Tibial nerve (tissue), 4 donors: ENCODE data around the gene LRRC74A. TPM values are rescaled to one million over a fixed set of nuclear protein-coding genes. Genes with fewer than 3 reads are reported as not detected.

Experiments
- DNase-seq, 2 donors: peaks; one replicate each; pipeline ENCODE4 v3.0.0-alpha.2; 2019; ENCODE audit warnings: low spot score in 2 of 2
- H3K27ac ChIP-seq, 4 donors: fragments of 200-600 bp; sonication (generic) in 3 of 4; one replicate each; pipeline ENCODE4 v1.5.1; 2017 to 2019; ENCODE audit warnings: mild to moderate bottlenecking in 1 of 4
- H3K27me3 ChIP-seq, 2 donors: fragments of 200-600 bp; sonication (generic) in 1 of 2; one replicate each; pipeline versions ENCODE4 v1.5.1 to v1.6.0; 2017 to 2019
- H3K36me3 ChIP-seq, 3 donors: fragments of 200-600 bp; sonication (generic); one replicate each; pipeline ENCODE4 v1.5.1; 2018 to 2019
- H3K4me1 ChIP-seq, 4 donors: fragments of 200-600 bp; sonication (generic) in 3 of 4; one replicate each; pipeline ENCODE4 v1.5.1; 2017 to 2019
- H3K4me3 ChIP-seq, 4 donors: fragments of 200-600 bp; sonication (generic) in 3 of 4; one replicate each; pipeline ENCODE4 v1.5.1; 2017 to 2019; ENCODE audit warnings: mild to moderate bottlenecking in 1 of 4, moderate library complexity in 1 of 4
- H3K9me3 ChIP-seq, 4 donors: fragments of 200-600 bp; sonication (generic) in 3 of 4; one replicate each; pipeline ENCODE4 v1.5.1; 2017 to 2019
- CTCF ChIP-seq, 5 experiments: fragments of 200-600 bp in 3 of 5; fragments of 450-650 bp in 2 of 5; sonication (generic) in 3 of 5; IDR thresholded peaks; one replicate each; pipeline ENCODE4 v1.5.1; 2016 to 2019; ENCODE audit warnings: antibody characterized with exemption in 5 of 5, mild to moderate bottlenecking in 3 of 5, moderate library complexity in 2 of 5
- EP300 ChIP-seq, 2 donors: sonication (generic); formaldehyde crosslinking; IDR thresholded peaks; one replicate each; pipeline ENCODE4 v1.6.1; 2017; ENCODE audit warnings: antibody characterized with exemption in 2 of 2, mild to moderate bottlenecking in 1 of 2
- POLR2A ChIP-seq, 2 donors: fragments of 450-650 bp; IDR thresholded peaks; one replicate each; pipeline ENCODE4 v1.6.1; 2017; ENCODE audit warnings: antibody characterized with exemption in 2 of 2, mild to moderate bottlenecking in 2 of 2, moderate library complexity in 2 of 2
- WGBS, 2 donors: methylation state at CpG; one replicate each; pipeline ENCODE4 v1.1.5; 2018; 5-methylcytosine and 5-hydroxymethylcytosine counted together
- total RNA-seq, 4 donors: library from RNA; depleted of rRNA; stranded (reverse); fragments of >200 nt; gene quantifications; one replicate each; pipeline ENCODE4 v1.1.0, GENCODE V29; 2016

Gene LRRC74A
- total RNA-seq, 4 donors from 2014 or later = not detected

- 78 to 90% methylated on average over 1 of the region's 1 CpG for WGBS, 2 donors
- DNase-seq = no peak
These were observed 30.6 kb downstream of the LRRC74A start for GRCh38 chr14:76856769-76857168.

GRCh38 chr14:76861574-76862255 lies 35.5 kb downstream of the LRRC74A start:
- Histone ChIP-seq H3K4me3 (no peak overlapping the region), H3K9me3 (no peaks in the 10 kb centered on the region), H3K27me3 (no peaks in the 10 kb centered on the region), H3K36me3 (no peaks in the 10 kb centered on the region), H3K4me1 (peaks cover 0 to 35% (median 13%) of the 10 kb centered on the region in 4 donors), H3K27ac (no peak overlapping the region)
- WGBS, 2 donors = 67 to 73% methylated on average over 10 of the region's 10 CpGs
- no peak for DNase-seq
- TF ChIP-seq CTCF (IDR thresholded peaks at IDR 0.05) = no peak
- no peak for TF ChIP-seq EP300 (IDR thresholded peaks at IDR 0.05)
- TF ChIP-seq POLR2A (IDR thresholded peaks at IDR 0.05) = no peak

More at GRCh38 chr14:76856769-76857168, 30.6 kb downstream of the LRRC74A start:
- H3K9me3 ChIP-seq = no peaks in the 10 kb centered on the region
- no peak overlapping the region for H3K4me3 ChIP-seq
- H3K27me3 ChIP-seq = no peaks in the 10 kb centered on the region
- no peaks in the 10 kb centered on the region for H3K4me1 ChIP-seq
- no peak overlapping the region for H3K27ac ChIP-seq
- no peak for TF ChIP-seq EP300 (IDR thresholded peaks at IDR 0.05)
- no peak for TF ChIP-seq CTCF (IDR thresholded peaks at IDR 0.05)
- no peak for TF ChIP-seq POLR2A (IDR thresholded peaks at IDR 0.05)
- H3K36me3 ChIP-seq = no peaks in the 10 kb centered on the region

GRCh38 chr14:76862546-76863282 lies 36.5 kb downstream of the LRRC74A start:
- WGBS, 2 donors = 56 to 59% methylated on average over 10 of the region's 10 CpGs
- Histone ChIP-seq H3K4me1 (peaks cover 0 to 39% (median 14%) of the 10 kb centered on the region in 4 donors), H3K36me3 (no peaks in the 10 kb centered on the region), H3K9me3 (no peaks in the 10 kb centered on the region), H3K27me3 (no peaks in the 10 kb centered on the region), H3K27ac (peak overlapping the region in 1 of 4 donors; percentile 60), H3K4me3 (no peak overlapping the region)
- TF ChIP-seq POLR2A (IDR thresholded peaks at IDR 0.05) (no peak), CTCF (IDR thresholded peaks at IDR 0.05) (no peak), EP300 (IDR thresholded peaks at IDR 0.05) (no peak)
- no peak for DNase-seq

- Histone ChIP-seq H3K9me3 (no peaks in the 10 kb centered on the region), H3K27me3 (no peaks in the 10 kb centered on the region), H3K4me3 (peak overlapping the region in 1 of 4 donors; percentile 2), H3K27ac (peak overlapping the region in 2 of 4 donors; percentile 55 to 60), H3K4me1 (peaks cover 0 to 39% (median 14%) of the 10 kb centered on the region in 4 donors), H3K36me3 (no peaks in the 10 kb centered on the region)
- TF ChIP-seq CTCF (IDR thresholded peaks at IDR 0.05) (no peak), POLR2A (IDR thresholded peaks at IDR 0.05) (no peak), EP300 (IDR thresholded peaks at IDR 0.05) (peak in 1 of 2 donors; percentile 69)
- WGBS, 2 donors = 20 to 24% methylated on average over 13 to 14 of the region's 15 CpGs
- peak in 1 of 2 donors; percentile 41 for DNase-seq
These were observed 37.7 kb downstream of the LRRC74A start for GRCh38 chr14:76863724-76864407.
